ENCODE results near the gene LRMDA.

LRMDA gene

DNA sequence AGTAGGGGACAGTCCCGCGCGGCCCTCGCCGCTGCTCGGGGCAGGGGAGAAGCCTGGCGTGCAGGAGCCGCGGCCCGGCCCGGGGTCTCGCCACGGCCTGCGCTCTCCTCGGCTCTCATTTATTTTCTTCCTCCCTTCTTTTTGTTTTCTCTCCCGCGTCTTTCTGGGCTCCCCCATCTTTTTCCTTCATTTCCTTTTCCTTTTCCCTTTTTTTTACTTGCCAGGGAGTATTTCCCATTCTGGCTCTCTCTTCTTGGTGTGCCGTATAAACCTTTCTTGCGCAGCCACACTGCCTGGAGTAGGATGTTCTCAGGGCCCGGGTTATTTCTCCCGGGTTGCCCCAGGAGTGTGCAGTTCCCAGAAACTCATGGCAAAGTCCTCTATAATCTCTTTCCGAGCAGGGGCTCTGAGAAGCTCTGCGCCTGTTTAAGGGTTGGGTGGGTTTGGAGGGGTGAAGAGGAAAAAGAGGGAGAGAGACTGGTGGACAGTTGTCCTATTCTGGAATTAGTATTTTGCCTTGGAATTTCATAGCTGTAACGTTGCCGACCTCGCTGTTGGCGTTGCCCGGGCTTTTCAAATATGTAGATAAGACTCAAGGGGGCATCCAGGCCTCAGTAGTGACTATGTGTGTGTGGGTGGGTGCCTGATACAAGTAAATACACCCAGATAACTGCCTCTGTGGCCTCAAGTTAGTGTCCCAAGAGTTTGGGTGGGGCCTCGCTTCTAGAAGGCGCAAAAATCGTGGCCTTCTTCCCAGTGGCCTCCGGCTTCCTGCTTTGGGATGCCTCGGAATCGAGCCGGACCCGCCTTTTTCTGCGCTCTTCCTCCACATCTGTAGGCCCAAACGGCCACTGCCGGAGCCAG lies 25.6 kb upstream of the LRMDA start (continued):
- TF ChIP-seq PRDM10 (tag by site-specific recombination; IDR thresholded peaks at IDR 0.05) = no peak
- TF ChIP-seq ZNF548 (tag by site-specific recombination; IDR thresholded peaks at IDR 0.05) = no peak

DNA sequence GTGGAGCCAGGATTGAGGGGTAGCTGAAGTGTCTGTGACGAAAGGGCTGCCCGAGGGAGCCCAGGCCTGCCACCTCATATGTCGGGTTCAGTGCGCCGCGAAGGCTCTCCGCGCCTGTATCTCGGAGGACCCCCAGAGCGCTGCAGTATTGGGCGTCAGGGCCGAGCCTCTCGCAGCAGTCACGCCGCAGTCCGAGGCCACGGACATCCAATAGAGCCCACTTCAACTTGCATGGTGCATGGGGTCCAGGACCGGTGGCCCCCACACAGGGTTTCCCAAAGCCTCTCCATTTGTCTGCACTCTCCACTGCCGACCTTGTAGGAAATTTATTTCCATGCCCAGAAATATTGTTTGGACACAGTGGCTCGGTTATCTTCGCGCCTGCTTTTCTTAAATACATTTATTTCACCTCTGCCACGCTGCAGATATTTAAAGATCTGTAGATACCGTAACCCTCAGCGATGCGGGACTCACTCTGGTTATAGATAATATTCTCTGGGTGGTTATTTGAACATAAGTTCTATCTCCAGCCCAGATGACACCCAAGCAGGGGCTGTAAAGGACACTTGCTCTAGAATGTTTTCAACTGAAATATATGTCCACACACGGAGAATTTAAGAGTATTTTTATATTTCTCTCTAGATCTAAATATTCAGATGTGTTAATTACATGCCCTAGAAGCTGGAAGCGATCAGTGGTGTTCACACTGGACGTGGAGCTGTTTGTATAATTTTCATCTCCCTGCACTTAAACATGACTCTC lies 24.8 kb upstream of the LRMDA start:
- no peak for TF ChIP-seq ZSCAN30 (tag by site-specific recombination; IDR thresholded peaks at IDR 0.05)
- TF ChIP-seq ZNF302 (tag by site-specific recombination; IDR thresholded peaks at IDR 0.05; ENCODE audit: low read depth) = no peak
- TF ChIP-seq ZXDB (tag by site-specific recombination; IDR thresholded peaks at IDR 0.05) = no peak
- TF ChIP-seq ZNF174 (tag by site-specific recombination; IDR thresholded peaks at IDR 0.05) = no peak
- no peak for TF ChIP-seq ZNF350 (tag by site-specific recombination; IDR thresholded peaks at IDR 0.05)
- no peak for TF ChIP-seq WT1 (tag by site-specific recombination; IDR thresholded peaks at IDR 0.05)
- TF ChIP-seq KLF10 (tag by site-specific recombination; IDR thresholded peaks at IDR 0.05) = no peak
- TF ChIP-seq ZNF140 (tag by site-specific recombination; IDR thresholded peaks at IDR 0.05) = no peak
- TF ChIP-seq ZNF2 (tag by site-specific recombination; IDR thresholded peaks at IDR 0.05) = no peak
- no peak for TF ChIP-seq ZNF311 (tag by site-specific recombination; IDR thresholded peaks at IDR 0.05; ENCODE audit: borderline replicate concordance)
- no peak for TF ChIP-seq ZNF664 (tag by site-specific recombination; IDR thresholded peaks at IDR 0.05)
- TF ChIP-seq, protein P1, sequence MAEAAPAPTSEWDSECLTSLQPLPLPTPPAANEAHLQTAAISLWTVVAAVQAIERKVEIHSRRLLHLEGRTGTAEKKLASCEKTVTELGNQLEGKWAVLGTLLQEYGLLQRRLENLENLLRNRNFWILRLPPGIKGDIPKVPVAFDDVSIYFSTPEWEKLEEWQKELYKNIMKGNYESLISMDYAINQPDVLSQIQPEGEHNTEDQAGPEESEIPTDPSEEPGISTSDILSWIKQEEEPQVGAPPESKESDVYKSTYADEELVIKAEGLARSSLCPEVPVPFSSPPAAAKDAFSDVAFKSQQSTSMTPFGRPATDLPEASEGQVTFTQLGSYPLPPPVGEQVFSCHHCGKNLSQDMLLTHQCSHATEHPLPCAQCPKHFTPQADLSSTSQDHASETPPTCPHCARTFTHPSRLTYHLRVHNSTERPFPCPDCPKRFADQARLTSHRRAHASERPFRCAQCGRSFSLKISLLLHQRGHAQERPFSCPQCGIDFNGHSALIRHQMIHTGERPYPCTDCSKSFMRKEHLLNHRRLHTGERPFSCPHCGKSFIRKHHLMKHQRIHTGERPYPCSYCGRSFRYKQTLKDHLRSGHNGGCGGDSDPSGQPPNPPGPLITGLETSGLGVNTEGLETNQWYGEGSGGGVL (tag by site-specific recombination; IDR thresholded peaks at IDR 0.05) = no peak
- no peak for TF ChIP-seq ZFP41 (tag by site-specific recombination; IDR thresholded peaks at IDR 0.05; ENCODE audit: borderline replicate concordance)
- TF ChIP-seq, protein P2, sequence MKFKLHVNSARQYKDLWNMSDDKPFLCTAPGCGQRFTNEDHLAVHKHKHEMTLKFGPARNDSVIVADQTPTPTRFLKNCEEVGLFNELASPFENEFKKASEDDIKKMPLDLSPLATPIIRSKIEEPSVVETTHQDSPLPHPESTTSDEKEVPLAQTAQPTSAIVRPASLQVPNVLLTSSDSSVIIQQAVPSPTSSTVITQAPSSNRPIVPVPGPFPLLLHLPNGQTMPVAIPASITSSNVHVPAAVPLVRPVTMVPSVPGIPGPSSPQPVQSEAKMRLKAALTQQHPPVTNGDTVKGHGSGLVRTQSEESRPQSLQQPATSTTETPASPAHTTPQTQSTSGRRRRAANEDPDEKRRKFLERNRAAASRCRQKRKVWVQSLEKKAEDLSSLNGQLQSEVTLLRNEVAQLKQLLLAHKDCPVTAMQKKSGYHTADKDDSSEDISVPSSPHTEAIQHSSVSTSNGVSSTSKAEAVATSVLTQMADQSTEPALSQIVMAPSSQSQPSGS (tag by site-specific recombination; IDR thresholded peaks at IDR 0.05; ENCODE audit: low read depth) = no peak
- TF ChIP-seq MYNN (tag by site-specific recombination; IDR thresholded peaks at IDR 0.05; ENCODE audit: borderline replicate concordance) = no peak
- TF ChIP-seq ZNF792 (tag by site-specific recombination; IDR thresholded peaks at IDR 0.05) = no peak
- no peak for TF ChIP-seq ZNF549 (tag by site-specific recombination; IDR thresholded peaks at IDR 0.05)
- TF ChIP-seq INSM2 (tag by site-specific recombination; IDR thresholded peaks at IDR 0.05) = no peak
- no peak for TF ChIP-seq ZNF146 (tag by site-specific recombination; IDR thresholded peaks at IDR 0.05)
- TF ChIP-seq CTCF (tag by site-specific recombination; IDR thresholded peaks at IDR 0.05) = no peak
- Histone ChIP-seq H3K4me1 (ENCODE audit: control insufficient read depth, insufficient read depth, low read length) (no peaks in the 10 kb centered on the region), H3K4me3 (ENCODE audit: low read depth, low read length) (no peak overlapping the region), H3K9me3 (ENCODE audit: control insufficient read depth, insufficient read depth, low read depth, low read length) (no peaks in the 10 kb centered on the region), H3K27ac (ENCODE audit: extremely low read depth, low read depth, low read length) (no peak overlapping the region), H3K36me3 (ENCODE audit: control insufficient read depth in 2 of 2, insufficient read depth in 1 of 2, low read length in 2 of 2) (peaks cover 0 to 17% of the 10 kb centered on the region in 2 experiments; a peak in 1 of 3 replicates)
- CTCF ChIA-PET = interaction anchor here (1.2 kb wide), 1 partner anchor 10 kb away, joined by 3 read pairs; no protein-coding TSS in a partner anchor
- POLR2A ChIA-PET = interaction anchor here (0.6 kb wide), 1 partner anchor 15 kb away, joined by 3 read pairs; no protein-coding TSS in a partner anchor
